ENCODE data around the gene SIGLEC5. TPM values are rescaled to one million over a fixed set of nuclear protein-coding genes. Genes with fewer than 3 reads are reported as not detected.

Gene SIGLEC5
- total and polyA plus RNA-seq, 2 of the 8 experiments (the other 6 are each of a cell fraction or from before 2014, with no cell fraction given) = not detected

GRCh38 chr19:51653162-51653561 lies 23.0 kb upstream of the SIGLEC5 start (continued):
- TF ChIP-seq JUN (IDR thresholded peaks at IDR 0.05; ENCODE audit: low read depth, low read length) = no peak
